Ovary (tissue), 3 donors: ENCODE data around the gene SOCS2.

Experiments used
- CTCF ChIP-seq, 3 donors: fragments of 450-650 bp in 2 of 3; fragments of 200-600 bp in 1 of 3; IDR thresholded peaks; one replicate each; pipeline versions ENCODE4 v1.5.1 to v1.8.0; 2016 to 2022; ENCODE audit warnings: antibody characterized with exemption in 3 of 3, mild to moderate bottlenecking in 1 of 3
- POLR2A ChIP-seq: fragments of 450-650 bp; IDR thresholded peaks from one replicate; pipeline ENCODE4 v1.6.1; 2017; ENCODE audit warnings: antibody characterized with exemption, mild to moderate bottlenecking, moderate library complexity
- donor health status: DM: no; HTN: no; CAD: no.

- TF ChIP-seq POLR2A: no peak
- no peak for TF ChIP-seq CTCF (IDR thresholded peaks at IDR 0.05)
These were observed 35.8 kb downstream of the SOCS2 start for GRCh38 chr12:93608313-93608712.
